Middle frontal gyrus (tissue), 1 donor: ENCODE data around the gene MTX2.
A peak's percentile ranks its signal among the peaks of the same experiment; 100 is the strongest.

Source experiments
- DNase-seq: peaks from one replicate; pipeline ENCODE4 v3.0.0-alpha.2; 2015; ENCODE audit warnings: low spot score; ENCODE audit errors: extremely low spot score

MTX2 gene

DNA sequence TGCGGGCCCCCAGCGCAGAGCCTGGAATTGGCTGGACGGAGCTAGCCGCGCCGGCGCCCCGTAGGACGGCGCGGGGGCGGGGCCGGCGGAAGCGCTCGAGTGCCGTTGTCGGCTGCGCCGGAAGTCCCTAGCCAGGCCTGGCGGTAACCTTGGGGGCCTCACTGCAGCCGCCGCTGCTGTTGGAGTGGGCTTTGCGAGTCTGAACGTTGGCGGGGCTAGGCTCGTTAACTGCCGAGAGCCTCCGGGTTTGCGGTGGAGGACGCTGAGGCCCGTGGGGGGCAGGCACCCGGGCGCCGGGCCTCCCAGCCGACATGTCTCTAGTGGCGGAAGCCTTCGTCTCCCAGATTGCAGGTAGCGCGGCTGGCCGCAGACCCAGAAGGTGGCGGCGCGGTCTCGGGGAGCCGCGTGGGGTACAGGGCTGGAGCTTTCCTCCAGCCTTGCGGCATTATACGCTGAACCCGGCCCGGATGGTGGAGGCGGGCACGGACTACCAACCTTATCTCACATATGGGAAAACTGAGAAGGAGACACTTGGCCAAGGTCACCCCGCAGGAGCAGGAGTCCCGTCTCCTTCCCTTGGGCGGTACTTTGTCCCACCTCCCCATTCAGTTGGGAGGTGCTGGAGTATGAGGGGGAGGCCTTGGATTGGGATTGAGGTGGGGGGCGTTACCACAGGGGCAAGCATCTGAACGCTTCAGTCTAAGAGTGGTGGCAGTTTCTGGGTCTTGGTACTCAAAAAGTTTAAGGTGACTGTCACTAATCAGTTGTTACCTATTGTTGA is at the start of gene MTX2:
TSS of gene MTX2 (plus strand) at position 124 of the 781 bp plus-strand sequence. CDS start at position 312, 188 bp downstream.
- peak; percentile 62 for DNase-seq

DNA sequence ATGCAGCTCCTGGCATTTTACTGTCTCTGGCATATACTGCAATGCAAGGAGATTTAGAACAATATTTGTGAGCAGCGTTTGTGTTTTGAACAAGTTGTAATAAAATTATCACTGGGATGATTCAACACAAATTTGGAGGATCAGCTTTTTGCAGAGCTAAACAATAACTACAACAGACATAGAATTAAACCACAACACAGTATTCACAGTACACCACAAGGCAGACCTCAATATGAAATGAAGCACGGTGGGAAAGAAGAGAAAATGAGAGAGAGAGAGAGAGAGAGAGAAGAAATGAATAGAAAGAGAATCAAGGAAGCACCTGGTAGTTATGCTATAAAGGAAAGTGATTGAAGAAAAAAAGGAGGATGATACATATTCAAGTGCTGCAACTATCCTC is 41.4 kb upstream of the MTX2 start:
- no peak for DNase-seq

DNA sequence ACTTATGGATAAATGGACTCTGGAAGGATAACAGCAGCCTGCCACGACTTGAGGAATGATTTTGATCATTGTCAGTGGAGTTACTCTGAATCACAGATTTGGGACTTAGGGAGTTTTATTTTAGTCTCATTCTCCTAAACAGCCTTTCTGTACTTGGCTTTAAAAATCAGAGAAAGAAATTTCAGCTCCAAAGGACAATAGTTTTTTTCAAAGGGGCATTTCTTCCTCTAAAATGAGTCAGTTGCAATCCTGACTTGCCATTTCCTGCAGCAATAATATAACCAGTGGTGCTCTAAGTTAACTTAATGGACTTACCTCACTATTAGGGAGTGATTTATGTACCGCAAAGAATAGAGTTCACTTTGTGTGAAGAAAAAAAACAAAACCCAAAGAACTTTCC is 35.1 kb upstream of the MTX2 start:
- no peak for DNase-seq

DNA sequence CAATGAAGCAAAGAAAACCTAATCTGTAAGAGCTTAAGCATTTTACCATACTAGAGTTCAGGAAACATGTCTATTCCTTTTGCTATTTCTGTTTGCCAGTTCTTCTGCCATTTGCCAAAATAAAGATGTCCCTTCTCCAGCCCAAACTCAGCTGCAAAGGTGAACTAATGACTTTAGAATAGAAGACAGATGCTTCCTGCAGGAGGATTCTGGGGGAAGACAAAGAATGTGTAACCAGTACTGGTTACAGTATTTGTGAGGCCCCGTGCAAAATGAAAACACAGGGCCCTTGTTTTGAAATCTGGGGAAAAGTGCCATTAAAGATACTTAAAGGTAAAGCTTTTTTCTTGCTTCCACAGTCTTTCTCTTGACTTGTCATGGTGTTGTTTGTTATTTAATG is 34.3 kb upstream of the MTX2 start:
- DNase-seq, result no peak

DNA sequence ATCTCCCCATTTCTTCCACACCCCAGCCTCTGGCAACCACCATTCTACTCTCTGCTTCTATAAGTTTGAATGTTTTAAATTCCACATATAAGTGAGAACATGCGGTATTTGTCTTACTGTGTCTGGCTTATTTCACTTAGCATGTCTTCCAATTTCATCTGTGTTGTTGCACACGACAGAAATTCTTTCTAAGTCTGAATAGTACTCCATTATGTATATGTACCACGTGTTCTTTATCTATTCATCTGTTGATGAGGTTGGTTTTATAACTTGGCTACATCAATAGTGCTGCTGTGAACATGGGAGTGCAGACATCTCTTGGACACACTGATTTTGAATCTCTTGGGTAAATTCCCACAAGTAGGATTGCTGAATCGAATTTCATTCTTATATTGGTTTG is 31.8 kb upstream of the MTX2 start:
- DNase-seq, result no peak

DNA sequence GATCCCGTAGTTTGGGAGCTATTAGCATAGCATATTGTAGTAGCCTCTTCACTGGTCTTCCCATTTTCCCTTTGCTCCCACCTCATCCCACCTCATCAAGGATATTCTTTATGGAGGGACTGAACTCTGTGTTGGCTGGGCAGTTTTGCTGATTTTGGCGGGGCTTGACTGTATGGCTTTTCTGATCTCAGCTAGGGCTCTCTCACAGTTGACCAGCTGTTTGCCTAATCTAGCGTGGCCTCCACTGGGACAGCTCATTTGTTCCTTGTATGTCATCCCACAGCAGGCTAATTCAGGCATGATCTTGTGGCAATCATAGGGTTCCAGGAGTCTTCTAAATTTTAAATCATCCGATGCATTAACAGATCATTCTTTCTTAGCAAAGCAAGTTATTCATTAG is 30.2 kb upstream of the MTX2 start:
- DNase-seq, result no peak

DNA sequence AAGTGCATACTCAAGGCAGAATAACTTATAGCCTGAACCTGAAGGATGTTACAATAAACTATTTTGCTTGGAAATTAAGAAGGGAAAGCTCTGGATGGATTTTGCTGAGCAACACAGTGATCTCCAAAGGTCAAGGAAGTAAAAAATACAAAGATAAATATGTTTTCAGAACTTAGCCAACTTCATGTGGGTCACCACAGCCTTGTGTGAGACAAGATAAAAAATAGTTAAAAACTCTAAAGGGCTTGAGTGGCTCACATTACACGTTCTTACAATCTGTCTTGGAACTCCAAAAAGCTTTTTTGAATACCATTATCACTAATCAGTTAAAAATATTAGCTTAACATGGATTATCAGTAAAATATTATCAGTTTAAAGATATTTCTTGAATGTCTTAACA is 28.9 kb upstream of the MTX2 start:
- no peak for DNase-seq

DNA sequence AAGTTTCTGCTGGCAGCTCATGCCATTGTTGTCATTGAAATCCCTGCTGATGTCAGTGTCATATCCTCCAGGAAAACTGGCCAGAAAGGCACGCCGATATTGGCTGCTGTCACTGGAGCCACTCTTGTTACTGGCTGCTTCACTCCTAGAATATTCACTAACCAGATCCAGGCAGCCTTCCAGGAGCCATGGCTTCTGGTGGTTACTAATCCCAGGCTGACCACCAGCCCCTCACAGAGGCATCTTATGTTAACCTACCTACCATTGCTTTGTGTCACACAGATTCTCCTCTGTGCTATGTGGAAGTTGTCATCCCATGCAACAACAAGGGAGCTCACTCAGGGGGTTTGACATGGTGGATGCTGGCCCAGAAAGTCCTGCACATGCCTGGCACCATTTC is 27.0 kb upstream of the MTX2 start:
- DNase-seq, result no peak

DNA sequence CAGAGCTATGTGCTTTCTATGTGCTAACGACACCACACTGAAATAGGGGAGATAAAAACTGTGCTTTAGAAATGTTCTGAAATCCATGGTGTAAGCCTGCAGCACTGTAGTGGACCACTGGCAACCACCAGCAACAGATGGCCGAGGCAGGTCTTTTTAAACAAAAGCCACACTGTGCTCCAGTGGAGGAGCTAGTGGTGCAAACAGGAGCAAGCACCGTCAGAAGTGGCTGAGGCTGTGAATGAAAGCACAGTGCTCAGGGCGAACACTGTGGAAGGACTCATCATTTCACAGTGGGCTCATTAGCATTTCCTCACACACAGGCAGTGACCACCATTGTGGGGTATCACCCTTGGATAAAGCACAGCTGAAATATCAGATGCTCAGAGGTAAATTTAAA is 22.9 kb upstream of the MTX2 start:
- DNase-seq, result no peak

DNA sequence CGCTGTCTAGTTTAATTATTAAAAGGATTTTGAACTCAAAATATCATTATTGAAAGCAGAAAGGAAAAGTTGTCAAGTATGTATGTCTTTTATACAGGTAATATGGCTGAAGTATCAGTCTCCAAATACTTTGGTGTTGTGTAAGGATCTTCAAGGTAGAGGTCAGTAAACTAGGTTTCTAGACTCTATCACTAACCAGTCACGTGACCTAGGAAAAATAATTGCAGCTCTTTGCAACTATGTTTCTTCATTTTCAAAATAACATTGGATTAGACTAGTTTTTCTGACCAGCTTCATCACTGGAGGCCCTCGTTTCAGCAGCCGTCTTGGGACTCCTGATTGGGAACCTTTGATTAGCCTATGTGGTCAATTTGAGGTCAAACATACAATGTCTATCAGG is 21.4 kb upstream of the MTX2 start:
- no peak for DNase-seq

DNA sequence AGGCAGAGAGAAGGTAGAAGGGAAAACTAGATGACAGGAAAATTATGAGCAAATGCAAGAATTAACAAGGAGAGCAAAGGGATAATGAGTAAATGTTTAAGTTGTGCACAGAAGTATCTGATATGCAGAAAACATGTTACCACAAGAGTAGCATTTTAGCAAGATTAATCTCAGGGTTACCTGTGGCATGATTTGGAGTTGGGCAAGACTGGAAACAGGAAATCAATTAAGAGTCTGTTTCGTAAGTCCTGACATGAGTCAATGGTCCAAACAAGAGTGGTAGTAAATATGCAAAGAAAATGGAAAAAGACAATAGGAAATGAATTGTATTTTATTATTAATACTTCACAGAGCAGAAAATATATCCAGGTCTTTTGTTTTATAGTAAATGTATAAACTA is 17.3 kb upstream of the MTX2 start:
- DNase-seq, result no peak

DNA sequence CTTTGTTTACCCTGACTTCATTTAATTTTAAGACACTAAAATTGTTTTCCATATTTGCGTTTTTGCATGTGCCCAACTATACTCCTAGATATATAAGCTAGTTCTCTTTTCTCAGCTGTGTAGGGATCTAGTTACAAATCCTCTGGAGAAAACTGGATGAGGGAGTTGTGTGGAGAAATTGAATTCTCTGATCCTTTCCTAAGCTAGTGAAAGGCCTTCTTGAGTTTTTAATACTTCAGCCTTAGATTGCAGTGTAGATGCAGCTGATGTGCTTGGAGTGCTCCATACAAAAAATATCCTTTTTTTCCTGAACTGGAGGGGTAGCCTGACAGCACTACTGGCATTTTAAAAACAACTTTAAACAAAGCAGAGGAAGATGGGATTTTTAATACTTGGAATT is 8.6 kb upstream of the MTX2 start:
- DNase-seq, result no peak

DNA sequence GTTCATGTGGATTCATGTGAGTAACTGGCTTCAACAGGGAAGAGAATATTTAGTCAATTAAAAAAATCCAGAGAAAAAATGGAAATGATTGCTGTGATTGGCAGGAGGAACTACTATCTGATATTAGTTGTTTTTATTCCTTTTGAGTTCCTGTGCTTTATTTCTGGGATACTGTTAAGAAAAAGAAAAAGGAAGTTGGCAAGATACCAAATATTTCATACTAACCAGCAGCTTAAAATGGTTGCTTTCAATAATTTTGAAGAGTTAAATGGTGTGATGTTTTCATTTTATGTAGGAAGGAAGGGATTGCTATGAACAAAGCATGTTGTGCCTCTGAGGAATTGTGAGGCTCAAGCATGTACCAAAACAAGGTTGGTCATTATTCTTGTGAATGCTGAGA is 8.1 kb upstream of the MTX2 start:
- no peak for DNase-seq

DNA sequence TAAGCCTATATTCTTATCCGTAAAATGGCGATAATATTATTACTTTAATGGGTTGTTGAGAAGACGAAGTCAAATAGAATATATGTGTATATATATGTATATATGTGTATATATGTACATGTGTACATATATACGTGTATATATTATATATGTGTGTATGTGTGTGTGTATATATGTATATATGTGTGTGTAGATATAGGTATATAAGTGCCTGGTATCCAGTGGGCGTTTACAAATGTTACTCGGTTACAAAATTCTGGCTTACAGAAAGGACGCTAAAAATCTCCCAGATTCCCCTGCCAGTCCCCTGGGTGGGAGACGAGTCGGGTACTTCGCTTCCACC is 295 bp upstream of the MTX2 start:
- DNase-seq, result no peak

DNA sequence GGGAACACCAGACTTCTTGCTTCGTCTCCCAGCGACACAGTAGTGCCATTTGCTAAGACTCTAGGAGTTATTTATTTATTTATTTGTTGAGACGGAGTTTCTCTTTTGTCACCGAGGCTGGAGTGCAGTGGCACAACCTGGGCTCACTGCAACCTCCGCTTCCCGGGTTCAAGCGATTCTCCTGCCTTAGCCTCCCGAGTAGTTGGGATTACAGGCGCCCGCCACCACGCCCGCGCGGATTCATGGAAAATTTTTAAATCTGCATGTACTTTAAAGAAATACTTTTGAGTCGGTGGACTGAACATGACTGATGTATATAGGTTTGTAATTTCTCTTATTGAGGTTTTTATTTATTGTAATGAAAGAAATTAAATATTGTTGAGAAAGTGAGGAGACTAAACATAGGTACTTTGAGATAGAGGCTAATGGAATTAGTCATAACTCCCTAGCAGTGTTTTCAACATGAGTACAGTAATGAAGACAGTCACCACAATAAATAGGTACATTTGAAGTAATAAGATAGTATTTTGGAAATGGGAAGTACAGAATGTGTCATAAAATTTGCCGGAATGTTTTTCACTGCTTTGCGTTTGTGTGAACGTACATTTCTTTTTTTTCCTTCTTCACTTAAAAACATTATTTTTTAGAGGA is 983 bp downstream of the MTX2 start:
- no peak for DNase-seq

DNA sequence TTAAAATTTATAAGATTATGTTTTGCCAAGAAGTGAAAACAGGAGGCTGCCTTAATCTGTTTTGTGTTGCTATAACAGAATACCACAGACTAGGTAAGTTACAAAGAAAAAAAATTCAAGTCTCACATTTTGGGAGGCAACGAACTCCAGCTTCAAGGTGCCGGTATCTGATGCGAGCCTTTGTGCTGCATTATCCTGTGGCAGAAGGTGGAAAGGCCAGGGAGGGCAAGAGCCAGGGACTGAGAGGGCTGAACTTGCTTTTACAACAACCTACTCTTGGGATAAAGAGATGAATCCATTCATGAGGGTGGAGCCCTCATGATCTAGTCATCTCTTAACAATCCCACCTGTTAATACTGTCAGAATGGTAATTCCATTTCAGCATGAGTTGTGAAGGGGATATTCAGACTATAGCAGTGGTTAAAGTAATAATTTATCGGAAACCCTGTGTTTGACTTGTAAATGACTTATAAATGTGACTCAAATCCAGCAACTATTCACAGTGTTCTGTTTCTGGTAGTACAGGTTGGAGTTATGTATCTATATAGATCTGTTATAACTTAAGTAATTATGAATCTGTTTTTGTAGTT is 3.7 kb downstream of the MTX2 start:
- no peak for DNase-seq

DNA sequence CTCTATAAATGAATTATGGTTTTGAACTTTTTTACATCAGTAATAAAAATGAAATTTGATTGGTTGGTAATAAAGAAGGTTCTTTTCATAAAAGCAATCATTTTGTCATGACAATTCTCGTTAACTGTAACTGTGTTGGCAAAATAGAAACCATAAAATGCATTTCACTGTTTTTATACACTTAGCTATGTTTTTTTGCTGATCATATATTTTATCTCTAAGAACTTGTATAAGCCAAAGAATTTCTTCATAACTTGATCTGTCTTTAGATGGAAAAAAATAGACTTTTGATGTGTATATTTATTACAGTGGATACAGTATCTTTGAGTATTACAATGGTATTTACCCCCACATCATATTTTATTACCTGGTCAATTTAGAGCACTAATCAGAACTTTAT is 9.7 kb downstream of the MTX2 start:
- no peak for DNase-seq

DNA sequence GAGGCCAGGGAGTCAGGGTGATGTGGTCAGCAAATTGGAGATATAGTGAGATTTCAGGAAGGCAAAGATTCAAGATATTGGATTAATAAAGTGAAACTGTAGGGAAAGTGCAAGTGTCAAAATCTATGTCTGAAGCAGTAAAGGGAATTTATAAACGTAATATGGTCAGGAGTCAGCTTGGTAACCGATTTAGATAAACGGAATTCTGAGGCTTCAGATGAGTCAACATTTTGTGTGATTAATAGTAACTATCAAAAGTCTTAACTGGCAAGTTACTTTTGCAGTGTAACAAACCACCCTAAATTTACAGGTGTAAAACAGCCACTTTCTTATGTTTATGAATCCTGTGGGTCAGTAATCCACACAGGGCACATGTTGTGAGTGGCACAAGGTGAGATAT is 10.9 kb downstream of the MTX2 start:
- no peak for DNase-seq

DNA sequence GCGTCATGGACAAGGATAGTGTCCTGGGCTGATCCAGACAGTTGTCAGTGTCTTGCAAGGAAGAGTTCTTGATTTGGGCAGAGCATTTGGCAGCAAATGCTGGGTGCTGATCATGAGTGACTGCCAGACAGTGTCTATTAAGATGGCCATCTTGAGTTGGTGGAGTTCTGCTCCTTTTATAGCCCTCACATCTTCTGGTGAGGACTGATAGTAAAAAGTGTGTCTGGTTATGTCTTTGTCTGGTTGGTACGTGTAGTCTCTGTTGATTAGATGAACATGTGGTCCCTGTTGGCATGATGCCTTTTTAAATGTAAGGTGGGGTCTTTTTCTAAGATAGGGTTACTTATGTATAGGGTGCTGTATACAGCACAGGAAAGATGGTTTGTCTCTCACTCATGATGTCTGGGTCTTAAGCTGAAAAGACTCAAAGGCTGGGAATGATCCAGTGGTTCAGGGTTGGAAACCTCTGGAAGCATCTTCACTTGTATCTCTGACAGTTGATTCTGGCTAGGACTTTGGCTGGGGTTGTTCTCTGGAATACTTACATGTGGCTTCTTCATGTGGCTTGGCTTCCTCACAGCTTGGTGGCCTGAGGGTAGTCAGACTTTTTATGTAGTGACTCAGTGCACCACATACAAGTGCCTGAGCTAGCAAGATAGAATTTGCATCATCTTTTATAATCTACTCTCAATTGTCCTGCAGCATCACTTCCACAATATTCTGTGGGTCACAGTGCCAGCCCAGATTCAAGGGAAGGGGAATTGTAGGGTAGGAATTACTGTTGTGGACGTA is 11.8 kb downstream of the MTX2 start:
- DNase-seq, result no peak

DNA sequence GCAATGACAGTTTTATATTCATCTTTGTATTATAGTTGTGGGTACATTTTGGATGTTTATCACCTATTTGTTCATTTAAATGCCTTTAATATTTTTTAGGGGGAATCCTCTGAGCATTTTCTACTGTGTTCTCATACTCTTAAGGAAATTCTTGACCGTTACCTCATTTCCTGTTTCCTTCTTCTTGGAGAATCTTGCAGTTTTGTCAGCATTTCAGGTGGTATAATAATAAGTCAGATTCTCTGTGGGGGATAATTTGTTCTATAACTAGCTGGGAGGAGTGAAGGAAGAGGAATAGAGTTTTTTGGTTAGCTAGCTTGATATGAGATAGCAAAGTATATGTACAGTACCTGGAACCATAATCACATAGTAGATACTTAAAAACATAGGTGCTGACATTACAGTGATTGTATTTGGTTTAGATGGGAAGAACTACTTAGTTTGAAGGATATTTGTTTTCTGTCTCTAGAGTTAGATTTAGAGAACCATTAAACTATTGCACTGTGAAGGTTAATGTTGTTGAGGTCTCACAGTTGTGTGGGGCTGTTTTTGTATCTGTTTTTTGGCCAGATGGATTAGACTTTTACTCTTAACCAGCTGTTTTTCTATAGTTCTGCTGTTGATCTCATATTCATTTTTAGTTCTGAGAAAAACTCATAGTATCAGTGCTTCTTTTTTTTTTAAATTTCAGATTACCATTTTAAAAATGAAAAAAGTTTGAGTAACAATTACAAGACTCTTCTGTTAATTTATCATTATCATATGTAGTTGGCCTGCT is 14.2 kb downstream of the MTX2 start:
- DNase-seq, result no peak

DNA sequence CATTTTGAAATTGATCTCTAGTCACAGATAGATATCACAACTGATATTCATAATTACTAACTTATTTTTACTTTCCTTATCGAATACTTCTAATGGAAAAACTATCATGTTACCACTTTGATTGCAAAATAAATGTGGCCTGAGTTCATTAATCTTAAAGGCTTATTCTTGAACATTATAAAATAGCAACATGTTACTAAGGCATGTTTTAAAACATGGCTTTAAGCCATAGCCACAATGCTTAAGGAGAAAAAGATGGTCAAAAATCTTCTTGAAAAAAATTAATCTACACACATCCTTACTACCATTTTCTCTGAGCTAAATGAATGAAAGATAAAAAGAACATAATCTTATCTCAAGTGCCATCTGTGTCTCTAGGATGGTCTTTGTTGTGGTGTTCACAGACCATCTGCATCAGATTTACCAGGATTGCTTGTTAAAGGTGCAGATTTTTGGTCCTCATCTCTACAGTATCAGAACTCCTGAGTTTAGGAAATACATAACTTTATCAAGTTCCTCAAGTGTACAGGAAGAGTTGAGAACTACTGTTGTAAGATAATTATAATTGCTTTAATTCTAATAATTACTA is 15.3 kb downstream of the MTX2 start:
- no peak for DNase-seq
